Caco-2 (cell line): ENCODE results near the gene CNPY4. TPM values are rescaled to one million over a fixed set of nuclear protein-coding genes. Genes with fewer than 3 reads are reported as not detected.

Experiments used
- BruUV-seq: library from RNA; stranded (reverse); fragments of 400-500 nt; replicated peaks from 2 replicates; lab custom pipeline; 2021; lab: Mats Ljungman, UMichigan
- CTCF ChIA-PET: fragments of 300-600 bp; sonication (Branson Sonifier 250); formaldehyde crosslinking; loops from one replicate; lab custom pipeline; 2022; ENCODE audit warnings: antibody characterized with exemption; lab: Charles Lee
- POLR2A ChIA-PET: fragments of 300-600 bp; sonication (Branson Sonifier 250); formaldehyde crosslinking; loops from one replicate; lab custom pipeline; 2022; ENCODE audit warnings: antibody characterized with exemption; lab: Charles Lee
- DNase-seq, 2 experiments: peaks; one replicate each; pipeline versions ENCODE4 v3.0.0 to v3.0.0-alpha.2; 2020 to 2022
- H3K27me3 ChIP-seq: replicated peaks from 2 replicates; pipeline ENCODE4 v1.6.0; 2011; ENCODE audit warnings: low read length; ENCODE audit not compliant: control insufficient read depth, insufficient read depth
- H3K36me3 ChIP-seq: 2 replicates; pipeline ENCODE4 v1.5.1; 2011; ENCODE audit warnings: low read length; ENCODE audit not compliant: control insufficient read depth, insufficient read depth
- H3K4me1 ChIP-seq: fragments of 250-450 bp; sonication (Bioruptor Pico); 2 replicates; pipeline ENCODE4 v1.5.1; 2020; ENCODE audit warnings: mild to moderate bottlenecking
- H3K4me3 ChIP-seq: 2 replicates; pipeline ENCODE4 v1.5.1; 2011; ENCODE audit warnings: low read depth, mild to moderate bottlenecking, control low read depth, low read length
- H3K9me3 ChIP-seq: fragments of 250-450 bp; sonication (Bioruptor Pico); 2 replicates; pipeline ENCODE4 v1.5.1; 2020; ENCODE audit warnings: mild to moderate bottlenecking, moderate library complexity
- H3K27ac Mint-ChIP-seq: one replicate; pipeline ENCODE4 v1.8.0; 2022; ENCODE audit warnings: mixed read lengths; ENCODE audit not compliant: unreplicated experiment
- H3K27me3 Mint-ChIP-seq: one replicate; pipeline ENCODE4 v1.8.0; 2022; ENCODE audit warnings: mixed read lengths; ENCODE audit not compliant: insufficient read depth, unreplicated experiment
- H3K36me3 Mint-ChIP-seq: one replicate; pipeline ENCODE4 v1.8.0; 2022; ENCODE audit warnings: mild to moderate bottlenecking, mixed read lengths; ENCODE audit not compliant: insufficient read depth, unreplicated experiment
- H3K4me1 Mint-ChIP-seq: one replicate; pipeline ENCODE4 v1.8.0; 2022; ENCODE audit warnings: low read depth, mixed read lengths; ENCODE audit not compliant: unreplicated experiment
- H3K4me3 Mint-ChIP-seq: one replicate; pipeline ENCODE4 v1.8.0; 2022; ENCODE audit warnings: mild to moderate bottlenecking, moderate library complexity, mixed read lengths; ENCODE audit not compliant: unreplicated experiment
- H3K9me3 Mint-ChIP-seq: one replicate; pipeline ENCODE4 v1.8.0; 2022; ENCODE audit warnings: mixed read lengths; ENCODE audit not compliant: unreplicated experiment
- CTCF ChIP-seq, 2 experiments: fragments of 200-600 bp in 1 of 2; IDR thresholded peaks; 1 replicate in 1 of 2; 2 replicates in 1 of 2; pipeline versions ENCODE4 v1.5.1 to v1.8.0; 2011 to 2022; ENCODE audit warnings: antibody characterized with exemption in 1 of 2, control low read depth in 1 of 2, inconsistent platforms in 1 of 2, low read depth in 1 of 2, low read length in 1 of 2, mild to moderate bottlenecking in 1 of 2, moderate library complexity in 1 of 2; ENCODE audit not compliant: insufficient read depth in 1 of 2, severe bottlenecking in 1 of 2, unreplicated experiment in 1 of 2
- intact Hi-C: fragments of 100-400 bp; cut with micrococcal nuclease; formaldehyde crosslinking; loops from one replicate; pipeline ENCODE4 v1.10.0; 2022; ENCODE audit not compliant: unreplicated experiment
- total RNA-seq: library from RNA; stranded (reverse); gene quantifications from 2 replicates; pipeline ENCODE4 v1.2.3, GENCODE V29; 2022

Gene CNPY4
- total RNA-seq, 1 experiment from 2014 or later: 10.1 TPM

- Mint-ChIP-seq H3K27ac (peak overlapping the region; percentile 71), H3K36me3 (peaks cover 100% of the 10 kb centered on the region), H3K9me3 (no peaks in the 10 kb centered on the region), H3K4me3 (no peak overlapping the region), H3K4me1 (peaks cover 23% of the 10 kb centered on the region), H3K27me3 (no peaks in the 10 kb centered on the region)
- H3K4me1 ChIP-seq: no peaks in the 10 kb centered on the region
- no TSS peak for BruUV-seq
- TF ChIP-seq CTCF (IDR thresholded peaks at IDR 0.05; ENCODE audit: insufficient read depth in 1 of 2, low read depth in 1 of 2, low read length in 1 of 2, severe bottlenecking in 1 of 2, unreplicated experiment in 1 of 2): no peak
- POLR2A ChIA-PET: no interaction called here
- intact Hi-C loops: no loop called here
- CTCF ChIA-PET: no interaction called here
- no peak for DNase-seq
- H3K9me3 ChIP-seq: no peaks in the 10 kb centered on the region
- peaks cover 15% of the 10 kb centered on the region for H3K36me3 ChIP-seq
- H3K27me3 ChIP-seq: no peaks in the 10 kb centered on the region
- H3K4me3 ChIP-seq: no peak overlapping the region
Measured at GRCh38 chr7:100095704-100096103, 23.7 kb upstream of the CNPY4 start.

GRCh38 chr7:100098913-100099312 lies 20.5 kb upstream of the CNPY4 start:
- Mint-ChIP-seq H3K4me1 (peaks cover 23% of the 10 kb centered on the region), H3K27me3 (no peaks in the 10 kb centered on the region), H3K27ac (peak overlapping the region; percentile 99), H3K36me3 (peaks cover 99% of the 10 kb centered on the region), H3K9me3 (no peaks in the 10 kb centered on the region), H3K4me3 (peak overlapping the region; percentile 95)
- Histone ChIP-seq H3K27me3 (no peaks in the 10 kb centered on the region), H3K4me3 (no peak overlapping the region), H3K9me3 (no peaks in the 10 kb centered on the region), H3K4me1 (peaks cover 5% of the 10 kb centered on the region; the same call in 1 of the 2 replicates), H3K36me3 (peaks cover 13% of the 10 kb centered on the region)
- intact Hi-C loops: no loop called here
- POLR2A ChIA-PET: no interaction called here
- CTCF ChIA-PET: no interaction called here
- no peak for TF ChIP-seq CTCF (IDR thresholded peaks at IDR 0.05; ENCODE audit: insufficient read depth in 1 of 2, low read depth in 1 of 2, low read length in 1 of 2, severe bottlenecking in 1 of 2, unreplicated experiment in 1 of 2)
- no TSS peak for BruUV-seq
- DNase-seq: no peak

- Histone ChIP-seq H3K27me3 (no peaks in the 10 kb centered on the region), H3K4me3 (peak overlapping the region; percentile 93), H3K36me3 (peaks cover 13% of the 10 kb centered on the region), H3K4me1 (peaks cover 5% of the 10 kb centered on the region; the same call in 1 of the 2 replicates), H3K9me3 (no peaks in the 10 kb centered on the region)
- Mint-ChIP-seq H3K36me3 (peaks cover 96% of the 10 kb centered on the region), H3K27ac (peak overlapping the region; percentile 99), H3K4me3 (peak overlapping the region; percentile 95), H3K4me1 (peaks cover 23% of the 10 kb centered on the region), H3K9me3 (no peaks in the 10 kb centered on the region), H3K27me3 (no peaks in the 10 kb centered on the region)
- no peak for DNase-seq
- CTCF ChIA-PET: no interaction called here
- POLR2A ChIA-PET: no interaction called here
- intact Hi-C loops: no loop called here
- no TSS peak for BruUV-seq
- no peak for TF ChIP-seq CTCF (IDR thresholded peaks at IDR 0.05; ENCODE audit: insufficient read depth in 1 of 2, low read depth in 1 of 2, low read length in 1 of 2, severe bottlenecking in 1 of 2, unreplicated experiment in 1 of 2)
Measured at GRCh38 chr7:100099452-100099851, 20.0 kb upstream of the CNPY4 start.
